ENCODE results near the gene MFSD1.

- TF ChIP-seq RAD21 (conservative IDR thresholded peaks at IDR 0.05 in 1 of 2, IDR thresholded peaks at IDR 0.05 in 1 of 2) (no peak), ELK1 (IDR thresholded peaks at IDR 0.05; ENCODE audit: low read depth, low read length) (no peak), POLR2A (IDR thresholded peaks at IDR 0.05; ENCODE audit: low read length) (no peak), NFE2L2 (conservative IDR thresholded peaks at IDR 0.05; ENCODE audit: low read length) (no peak), CTCF (IDR thresholded peaks at IDR 0.05) (no peak), FOSL2 (IDR thresholded peaks at IDR 0.05) (no peak), FOSL2 (CRISPR knock-in tag; IDR thresholded peaks at IDR 0.05) (no peak), HMGXB4 (CRISPR knock-in tag; IDR thresholded peaks at IDR 0.05; ENCODE audit: borderline replicate concordance) (no peak), GATA3 (IDR thresholded peaks at IDR 0.05; ENCODE audit: borderline replicate concordance) (no peak), USF2 (IDR thresholded peaks at IDR 0.05) (no peak), MAX (IDR thresholded peaks at IDR 0.05) (no peak), CHD4 (IDR thresholded peaks at IDR 0.05; ENCODE audit: borderline replicate concordance) (no peak), E2F6 (IDR thresholded peaks at IDR 0.05; ENCODE audit: borderline replicate concordance, low read depth) (no peak), EP300 (IDR thresholded peaks at IDR 0.05) (no peak), REST (IDR thresholded peaks at IDR 0.05) (no peak)
Measured at GRCh38 chr3:158810823-158811724, 9.2 kb downstream of the MFSD1 start.

Data from A549 (cell line).